Activated CD4-positive, alpha-beta memory T cell treated with anti-CD3 and anti-CD28 coated beads for 36 hours (primary cell): ENCODE results near the gene CGN. TPM values are rescaled to one million over a fixed set of nuclear protein-coding genes. Genes with fewer than 3 reads are reported as not detected.

Experiments used
- CTCF ChIA-PET: fragments of 350-600 bp; sonication (Branson Sonifier 250); formaldehyde crosslinking; loops from one replicate; lab custom pipeline; 2021; ENCODE audit warnings: antibody characterized with exemption, inconsistent platforms; lab: Charles Lee
- POLR2A ChIA-PET: fragments of 350-600 bp; sonication (Branson Sonifier 250); formaldehyde crosslinking; loops from one replicate; lab custom pipeline; 2021; ENCODE audit warnings: antibody characterized with exemption; lab: Charles Lee
- DNase-seq: peaks from one replicate; pipeline ENCODE4 v3.0.0-alpha.2; 2020
- H3K27ac Mint-ChIP-seq: one replicate; pipeline ENCODE4 v1.8.0; 2021; ENCODE audit warnings: mixed read lengths
- H3K27me3 Mint-ChIP-seq: one replicate; pipeline ENCODE4 v1.8.0; 2021; ENCODE audit warnings: mixed read lengths
- H3K36me3 Mint-ChIP-seq: one replicate; pipeline ENCODE4 v1.8.0; 2021; ENCODE audit warnings: mixed read lengths
- H3K4me1 Mint-ChIP-seq: one replicate; pipeline ENCODE4 v1.8.0; 2021; ENCODE audit warnings: low read depth, mixed read lengths
- H3K4me3 Mint-ChIP-seq: one replicate; pipeline ENCODE4 v1.8.0; 2021; ENCODE audit warnings: mild to moderate bottlenecking, mixed read lengths
- H3K9me3 Mint-ChIP-seq: one replicate; pipeline ENCODE4 v1.8.0; 2021; ENCODE audit warnings: mixed read lengths
- intact Hi-C: fragments of 100-400 bp; cut with micrococcal nuclease; formaldehyde crosslinking; loops from one replicate; pipeline ENCODE4 v1.15.1; 2023
- microRNA-seq: library from miRNA; unstranded; fragments of <30 nt; microRNA quantifications from one replicate; pipeline ENCODE4 v1.2.0, GENCODE V29; 2022; ENCODE audit warnings: borderline number of aligned reads, borderline microRNAs expressed, borderline replicate concordance
- total RNA-seq, 2 experiments: library from RNA; stranded (reverse); gene quantifications; one replicate each; pipeline ENCODE4 v1.2.3, GENCODE V29; 2021

CGN gene
- total RNA-seq, 2 experiments from 2014 or later: 1.3 to 1.4 TPM

- no peak overlapping the region for H3K4me3 Mint-ChIP-seq
- POLR2A ChIA-PET: no interaction called here
- no peaks in the 10 kb centered on the region for H3K9me3 Mint-ChIP-seq
- intact Hi-C loops: no loop called here
- H3K27me3 Mint-ChIP-seq: no peaks in the 10 kb centered on the region
- H3K36me3 Mint-ChIP-seq: no peaks in the 10 kb centered on the region
- DNase-seq: no peak
- H3K4me1 Mint-ChIP-seq: no peaks in the 10 kb centered on the region
- H3K27ac Mint-ChIP-seq: no peak overlapping the region
- CTCF ChIA-PET: interaction anchor here (1.2 to 1.4 kb wide), 2 partner anchors 10 to 140 kb away, joined by 3 read pairs; no protein-coding TSS in a partner anchor
Measured at GRCh38 chr1:151583796-151584195, 72.6 kb downstream of the CGN start.

DNA sequence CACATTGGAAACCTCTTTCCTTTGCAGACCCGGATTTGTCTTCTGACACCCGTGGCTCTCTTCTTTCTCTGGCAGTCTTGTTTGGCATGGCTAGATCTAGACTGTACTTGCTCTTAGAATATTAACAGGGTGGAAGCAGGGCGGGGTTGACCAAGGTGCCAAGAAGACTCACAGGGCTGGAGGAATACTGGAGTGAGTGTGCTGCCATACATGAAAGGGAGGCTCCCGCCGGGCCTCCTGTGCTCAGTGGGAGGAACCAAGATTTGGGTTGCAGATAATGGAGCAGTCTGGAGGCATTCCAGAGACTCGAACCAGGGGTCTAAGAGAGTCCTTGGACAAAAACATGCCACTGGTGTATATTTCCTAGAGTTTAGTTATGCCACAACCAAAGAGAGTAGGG is 73.1 kb downstream of the CGN start:
- peaks cover 1% of the 10 kb centered on the region for H3K27me3 Mint-ChIP-seq
- intact Hi-C loops: no loop called here
- H3K36me3 Mint-ChIP-seq: no peaks in the 10 kb centered on the region
- ChIA-PET POLR2A (no interaction called here), CTCF (interaction anchor here (1.2 to 1.4 kb wide), 2 partner anchors 10 to 140 kb away, joined by 3 read pairs; no protein-coding TSS in a partner anchor)
- no peaks in the 10 kb centered on the region for H3K9me3 Mint-ChIP-seq
- DNase-seq: no peak
- no peak overlapping the region for H3K4me3 Mint-ChIP-seq
- no peaks in the 10 kb centered on the region for H3K4me1 Mint-ChIP-seq
- no peak overlapping the region for H3K27ac Mint-ChIP-seq

GRCh38 chr1:151584780-151585179 is 73.6 kb downstream of the CGN start:
- DNase-seq: no peak
- no peak overlapping the region for H3K27ac Mint-ChIP-seq
- H3K27me3 Mint-ChIP-seq: peaks cover 1% of the 10 kb centered on the region
- no peaks in the 10 kb centered on the region for H3K4me1 Mint-ChIP-seq
- H3K36me3 Mint-ChIP-seq: no peaks in the 10 kb centered on the region
- intact Hi-C loops: no loop called here
- no peaks in the 10 kb centered on the region for H3K9me3 Mint-ChIP-seq
- CTCF ChIA-PET: no interaction called here
- POLR2A ChIA-PET: no interaction called here
- no peak overlapping the region for H3K4me3 Mint-ChIP-seq

DNA sequence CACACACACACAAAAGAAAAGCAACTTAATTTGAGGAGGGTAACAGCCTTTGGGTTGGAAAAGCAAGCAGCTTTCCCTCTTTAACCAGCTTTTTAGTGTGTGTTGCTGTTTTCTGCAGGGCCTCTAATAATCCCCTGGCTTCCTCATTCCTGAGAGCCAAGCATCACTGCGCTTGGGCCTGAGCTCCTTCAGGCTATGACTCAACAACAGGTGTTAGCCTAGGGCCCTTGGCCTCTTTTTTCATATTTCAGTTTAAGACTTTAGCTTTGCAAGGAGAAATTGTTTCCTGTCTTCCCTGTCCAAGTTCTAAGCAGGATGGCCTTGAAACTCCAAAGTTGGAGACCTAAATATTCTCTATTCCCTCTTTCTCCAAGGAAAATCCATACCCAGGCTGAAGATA is 74.4 kb downstream of the CGN start:
- CTCF ChIA-PET: interaction anchor here (0.9 kb wide), 1 partner anchor 9 kb away, joined by 3 read pairs; no protein-coding TSS in a partner anchor
- Mint-ChIP-seq H3K27me3 (peaks cover 1% of the 10 kb centered on the region), H3K36me3 (no peaks in the 10 kb centered on the region), H3K9me3 (peaks cover under 1% of the 10 kb centered on the region), H3K4me3 (no peak overlapping the region), H3K4me1 (no peaks in the 10 kb centered on the region), H3K27ac (no peak overlapping the region)
- intact Hi-C loops: no loop called here
- POLR2A ChIA-PET: no interaction called here
- no peak for DNase-seq

Small RNA genes lying within 50 kb of the gene (microRNA-seq; reads per million reads assigned to microRNA genes)
- gene MIR554: not detected

Other genes starting within 250 kb of the CGN start
- gene ZNF687, start 229.1 kb upstream of the CGN start, total RNA-seq: 10 to 100 TPM; 27.1 to 27.2 TPM
- 10 to 100 TPM; 54.7 to 62.9 TPM for gene PI4KB, start 184.0 kb upstream of the CGN start, total RNA-seq
- 10 to 100 TPM; 64.7 to 68.7 TPM for gene RFX5, start 164.1 kb upstream of the CGN start, total RNA-seq
- gene SELENBP1, start 138.7 kb upstream of the CGN start, total RNA-seq: not detected
- 100 to 1,000 TPM; 352 to 355 TPM for gene PSMB4, start 111.8 kb upstream of the CGN start, total RNA-seq
- gene POGZ, start 51.9 kb upstream of the CGN start, total RNA-seq: 10 to 100 TPM; 73.7 to 76.3 TPM
- gene TUFT1, start 28.9 kb downstream of the CGN start, total RNA-seq: 1 to 10 TPM; 3.0 to 4.1 TPM
- 10 to 100 TPM; 27.1 to 30.7 TPM for gene SNX27, start 100.7 kb downstream of the CGN start, total RNA-seq
- not detected for gene CELF3, start 205.4 kb downstream of the CGN start, total RNA-seq
- gene RIIAD1, start 210.1 kb downstream of the CGN start, total RNA-seq: not detected